GM23338 (cell line): ENCODE results near the gene MBLAC1. TPM values are rescaled to one million over a fixed set of nuclear protein-coding genes. Genes with fewer than 3 reads are reported as not detected.

Experiments
- ATAC-seq: fragments of 200-7000 bp; cut with Tn5 transposase; 3 replicates; pipeline ENCODE4 v1.9.1; 2020
- DNase-seq: peaks from one replicate; pipeline ENCODE4 v3.0.0-alpha.2; 2015; ENCODE audit warnings: low spot score
- H2AFZ ChIP-seq: fragments of 200-600 bp; sonication (generic); 2 replicates; pipeline ENCODE4 v1.8.0; 2016; ENCODE audit warnings: antibody characterized with exemption, mild to moderate bottlenecking, moderate library complexity
- H3F3A ChIP-seq: fragments of 200-600 bp; sonication (generic); replicated peaks from 2 replicates; pipeline ENCODE4 v1.8.0; 2017; ENCODE audit warnings: antibody characterized with exemption, mixed run types, low read depth
- H3K27ac ChIP-seq: fragments of 200-600 bp; sonication (generic); 2 replicates; pipeline ENCODE4 v1.6.1; 2016; ENCODE audit warnings: low read depth
- H3K27me3 ChIP-seq: fragments of 200-600 bp; sonication (generic); 2 replicates; pipeline ENCODE4 v1.8.0; 2016; ENCODE audit warnings: mild to moderate bottlenecking, mixed run types, moderate library complexity; ENCODE audit not compliant: insufficient read depth
- H3K36me3 ChIP-seq: fragments of 200-600 bp; sonication (generic); 2 replicates; pipeline ENCODE4 v1.8.0; 2016; ENCODE audit warnings: mild to moderate bottlenecking; ENCODE audit not compliant: insufficient read depth
- H3K4me1 ChIP-seq: fragments of 200-600 bp; sonication (generic); 2 replicates; pipeline ENCODE4 v1.8.0; 2016; ENCODE audit warnings: mild to moderate bottlenecking, moderate library complexity; ENCODE audit not compliant: insufficient read depth
- H3K4me2 ChIP-seq: fragments of 200-600 bp; sonication (generic); 2 replicates; pipeline ENCODE4 v1.7.1; 2017; ENCODE audit warnings: mixed run types
- H3K4me3 ChIP-seq: fragments of 200-600 bp; sonication (generic); 2 replicates; pipeline ENCODE4 v1.6.1; 2016; ENCODE audit warnings: mixed run types
- H3K79me2 ChIP-seq: fragments of 200-600 bp; sonication (generic); replicated peaks from 2 replicates; pipeline ENCODE4 v1.8.0; 2017; ENCODE audit warnings: mild to moderate bottlenecking; ENCODE audit not compliant: insufficient read depth
- H3K9me2 ChIP-seq: fragments of 200-600 bp; sonication (generic); 2 replicates; pipeline ENCODE4 v1.8.0; 2017; ENCODE audit not compliant: insufficient read depth
- H4K20me1 ChIP-seq: fragments of 200-600 bp; sonication (generic); replicated peaks from 2 replicates; pipeline ENCODE4 v1.8.0; 2017; ENCODE audit warnings: mild to moderate bottlenecking; ENCODE audit not compliant: insufficient read depth
- H3K27ac Mint-ChIP-seq: 2 replicates; pipeline ENCODE4 v1.8.0; 2020; ENCODE audit warnings: inconsistent platforms, mild to moderate bottlenecking, moderate library complexity, mixed read lengths
- H3K27me3 Mint-ChIP-seq: 3 replicates; pipeline ENCODE4 v1.8.0; 2022; ENCODE audit warnings: low read depth, mild to moderate bottlenecking, moderate library complexity, mixed read lengths, inconsistent platforms; ENCODE audit not compliant: insufficient read depth, poor library complexity
- H3K36me3 Mint-ChIP-seq: 3 replicates; pipeline ENCODE4 v1.8.0; 2021; ENCODE audit warnings: low read depth, mild to moderate bottlenecking, inconsistent platforms, moderate library complexity, mixed read lengths
- H3K4me1 Mint-ChIP-seq: 3 replicates; pipeline ENCODE4 v1.8.0; 2020; ENCODE audit warnings: mild to moderate bottlenecking, inconsistent platforms, mixed read lengths
- H3K4me3 Mint-ChIP-seq: 3 replicates; pipeline ENCODE4 v1.8.0; 2021; ENCODE audit warnings: moderate library complexity, mild to moderate bottlenecking, inconsistent platforms, mixed read lengths
- H3K9me3 Mint-ChIP-seq: 3 replicates; pipeline ENCODE4 v1.8.0; 2020; ENCODE audit warnings: moderate library complexity, mild to moderate bottlenecking, inconsistent platforms, mixed read lengths
- CREB1 ChIP-seq: fragments of 250-450 bp; sonication (Bioruptor Pico); IDR thresholded peaks from 2 replicates; pipeline ENCODE4 v1.5.0; 2020; ENCODE audit warnings: low read depth, mild to moderate bottlenecking, moderate library complexity
- EZH2phosphoT487 ChIP-seq: fragments of 200-600 bp; sonication (generic); IDR thresholded peaks from one replicate; pipeline ENCODE4 v1.8.1; 2018; ENCODE audit warnings: antibody characterized with exemption; ENCODE audit not compliant: unreplicated experiment
- POLR2AphosphoS5 ChIP-seq: IDR thresholded peaks from 2 replicates; pipeline ENCODE4 v1.6.1; 2016; ENCODE audit warnings: antibody characterized with exemption, low read depth
- ZNF331 ChIP-seq: fragments of 250-450 bp; sonication (Bioruptor Pico); IDR thresholded peaks from 2 replicates; pipeline ENCODE4 v1.5.0; 2020; ENCODE audit warnings: low read depth, mild to moderate bottlenecking, moderate library complexity
- polyA plus RNA-seq: library from polyadenylated mRNA; unstranded; fragments of >200 nt; fragmentation: Nextera tagmentation; extraction: Ambion mirVana; gene quantifications from 2 replicates; pipeline ENCODE4 v1.2.1, GENCODE V29; 2016
- total RNA-seq: library from RNA; depleted of rRNA; stranded (reverse); fragments of >200 nt; shearing (Covaris generic); gene quantifications from 2 replicates; pipeline ENCODE4 v1.2.3, GENCODE V29; 2014
- TF ChIP-seq, protein P1 (sequence below): IDR thresholded peaks from 2 replicates; pipeline ENCODE4 v1.6.1; 2016; ENCODE audit warnings: antibody characterized with exemption

Gene MBLAC1
- total and polyA plus RNA-seq, 2 experiments from 2014 or later: 2.7 to 5.7 TPM

DNA sequence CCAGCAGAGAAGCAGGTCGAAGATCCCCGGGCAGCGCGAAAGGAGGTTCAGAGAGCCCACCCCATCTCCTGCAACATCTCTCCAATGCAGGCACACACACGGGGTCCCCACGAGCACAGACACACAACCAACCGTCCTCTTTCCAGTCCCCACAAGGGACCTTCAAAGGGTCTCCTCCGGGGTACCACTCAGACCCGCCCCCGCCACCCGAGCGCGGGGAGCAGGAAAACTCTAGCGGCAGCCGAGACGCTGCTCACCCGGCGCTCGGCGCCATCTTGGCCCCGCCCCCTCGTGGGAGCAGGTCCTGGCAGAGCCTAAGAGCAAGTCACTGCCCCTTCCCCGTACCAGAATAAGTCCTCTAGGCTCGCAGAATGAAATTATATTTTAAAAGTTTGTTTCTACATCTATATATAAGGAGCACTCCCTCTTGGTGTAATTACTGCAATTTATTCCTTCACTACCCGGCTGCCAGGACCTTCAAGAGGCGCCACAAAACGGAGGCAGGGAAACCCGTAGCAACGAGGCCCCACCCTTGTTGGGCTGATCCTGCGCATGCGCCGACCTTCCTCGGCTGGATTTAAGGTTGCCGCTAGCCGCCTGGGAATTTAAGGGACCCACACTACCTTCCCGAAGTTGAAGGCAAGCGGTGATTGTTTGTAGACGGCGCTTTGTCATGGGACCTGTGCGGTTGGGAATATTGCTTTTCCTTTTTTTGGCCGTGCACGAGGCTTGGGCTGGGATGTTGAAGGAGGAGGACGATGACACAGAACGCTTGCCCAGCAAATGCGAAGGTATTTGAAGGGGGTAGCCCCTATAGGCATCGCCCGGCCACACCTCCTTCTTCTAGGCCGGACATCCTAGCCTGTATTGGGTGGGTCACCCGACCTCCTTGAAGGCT is 7.4 kb upstream of the MBLAC1 start, which contains the start of the genes CNPY4 and TAF6:
Gene CNPY4 (plus strand): TSS at position 563 of the 898 bp plus-strand sequence. CDS start 111 bp downstream, at position 674.
Gene TAF6 (minus strand): TSS at position 287 of the 898 bp plus-strand sequence. CDS start 5,149 bp downstream, outside the sequence.
- peak; percentile 69 for TF ChIP-seq CREB1 (CRISPR knock-in tag)
- peak; percentile 67 for TF ChIP-seq POLR2AphosphoS5
- no peak for TF ChIP-seq EZH2phosphoT487
- Histone ChIP-seq H3K4me3 (peak within 1 kb of the TSS; percentile 88), H4K20me1 (no peaks in the 10 kb centered on the region; the same call in 1 of the 2 replicates), H3K36me3 (no peaks in the 10 kb centered on the region), H3K79me2 (peaks cover 7% of the 10 kb centered on the region), H3K4me1 (peaks cover 8% of the 10 kb centered on the region), H3K27ac (peak within 1 kb of the TSS; percentile 83), H3F3A (peaks cover 18% of the 10 kb centered on the region; the same call in 1 of the 2 replicates), H3K27me3 (no peaks in the 10 kb centered on the region), H3K4me2 (peak within 1 kb of the TSS; percentile 83), H2AFZ (peak within 1 kb of the TSS; percentile 91), H3K9me2 (no peaks in the 10 kb centered on the region)
- H3K4me3 Mint-ChIP-seq: peak within 1 kb of the TSS; percentile 94
- H3K27ac Mint-ChIP-seq: peak within 1 kb of the TSS; percentile 99
- ATAC-seq (peak; percentile 81), DNase-seq (peak; percentile 98)
- peaks cover 8% of the 10 kb centered on the region; the same call in 2 of the 3 replicates for H3K4me1 Mint-ChIP-seq
- H3K36me3 Mint-ChIP-seq: peaks cover 19% of the 10 kb centered on the region; the same call in 2 of the 3 replicates
- no peaks in the 10 kb centered on the region; the same call in 2 of the 3 replicates for H3K9me3 Mint-ChIP-seq
- H3K27me3 Mint-ChIP-seq: peaks cover 14% of the 10 kb centered on the region

DNA sequence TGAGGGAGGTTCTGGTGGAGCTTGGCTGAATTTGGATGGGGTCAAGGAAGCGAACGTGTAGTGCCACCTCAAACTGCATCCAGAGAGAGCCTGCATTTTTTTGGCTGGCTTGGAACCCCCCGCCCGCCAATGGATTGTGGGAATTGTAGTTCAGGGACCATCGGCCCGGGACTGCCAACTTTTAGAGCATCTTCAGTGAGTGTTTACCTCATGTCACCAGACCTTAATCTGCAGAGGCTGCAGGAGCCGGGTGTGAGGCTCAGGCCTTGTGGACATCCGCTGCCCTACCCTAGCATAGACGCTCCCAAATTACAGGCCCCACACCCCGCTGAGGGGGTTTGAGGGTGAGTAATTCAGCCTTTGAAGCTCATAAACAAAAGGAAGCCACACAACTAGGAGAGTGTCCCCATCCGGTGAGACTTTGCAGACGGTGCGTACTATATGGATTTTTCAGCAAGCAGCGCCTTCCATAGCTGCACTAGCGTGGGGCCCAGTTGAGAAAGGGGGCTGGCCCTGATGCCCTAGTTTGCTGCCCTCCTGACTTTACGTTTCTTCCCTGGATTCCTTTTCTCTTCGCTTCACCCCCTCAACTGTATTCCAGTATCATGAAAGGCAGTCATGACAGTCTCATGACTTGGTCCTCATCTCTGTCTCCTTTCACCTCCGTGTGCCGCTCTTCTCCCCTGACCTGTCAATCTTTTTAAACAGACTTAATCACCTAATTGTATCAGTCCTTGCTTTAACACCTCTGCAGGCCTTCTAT is 6.6 kb upstream of the MBLAC1 start:
- TF ChIP-seq, protein P1, sequence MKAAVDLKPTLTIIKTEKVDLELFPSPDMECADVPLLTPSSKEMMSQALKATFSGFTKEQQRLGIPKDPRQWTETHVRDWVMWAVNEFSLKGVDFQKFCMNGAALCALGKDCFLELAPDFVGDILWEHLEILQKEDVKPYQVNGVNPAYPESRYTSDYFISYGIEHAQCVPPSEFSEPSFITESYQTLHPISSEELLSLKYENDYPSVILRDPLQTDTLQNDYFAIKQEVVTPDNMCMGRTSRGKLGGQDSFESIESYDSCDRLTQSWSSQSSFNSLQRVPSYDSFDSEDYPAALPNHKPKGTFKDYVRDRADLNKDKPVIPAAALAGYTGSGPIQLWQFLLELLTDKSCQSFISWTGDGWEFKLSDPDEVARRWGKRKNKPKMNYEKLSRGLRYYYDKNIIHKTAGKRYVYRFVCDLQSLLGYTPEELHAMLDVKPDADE: peak; percentile 53; the same call in 1 of the 2 replicates
- no peak for TF ChIP-seq ZNF331 (CRISPR knock-in tag)
- H3K9me2 ChIP-seq: no peaks in the 10 kb centered on the region
- peaks cover 7% of the 10 kb centered on the region for H3K79me2 ChIP-seq
- Mint-ChIP-seq H3K27me3 (peaks cover 14% of the 10 kb centered on the region), H3K4me3 (peak overlapping the region; percentile 94), H3K36me3 (peaks cover 23% of the 10 kb centered on the region; the same call in 2 of the 3 replicates), H3K9me3 (no peaks in the 10 kb centered on the region; the same call in 2 of the 3 replicates), H3K4me1 (peaks cover 8% of the 10 kb centered on the region; the same call in 2 of the 3 replicates), H3K27ac (peak overlapping the region; percentile 99)
- no peaks in the 10 kb centered on the region; the same call in 1 of the 2 replicates for H4K20me1 ChIP-seq
- ATAC-seq (peak; percentile 71), DNase-seq (peak; percentile 81)
- no peaks in the 10 kb centered on the region for H3K36me3 ChIP-seq
- no peaks in the 10 kb centered on the region for H3K27me3 ChIP-seq
- peak overlapping the region; percentile 37; the same call in 1 of the 2 replicates for H3K27ac ChIP-seq
- H3K4me3 ChIP-seq: peak overlapping the region; percentile 88
- H3F3A ChIP-seq: peaks cover 20% of the 10 kb centered on the region
- peak overlapping the region; percentile 91 for H2AFZ ChIP-seq
- peaks cover 8% of the 10 kb centered on the region for H3K4me1 ChIP-seq
- H3K4me2 ChIP-seq: peak overlapping the region; percentile 83
